Stimulated activated CD8-positive, alpha-beta memory T cell treated with anti-CD3 and anti-CD28 coated beads, Interleukin-15, amount 100 ng/mL, for 24 hours (primary cell): ENCODE results near the gene DNER.

Experiments
- DNase-seq: peaks from one replicate; pipeline ENCODE4 v3.0.0-alpha.2; 2020; ENCODE audit warnings: low read depth

DNER gene

DNA sequence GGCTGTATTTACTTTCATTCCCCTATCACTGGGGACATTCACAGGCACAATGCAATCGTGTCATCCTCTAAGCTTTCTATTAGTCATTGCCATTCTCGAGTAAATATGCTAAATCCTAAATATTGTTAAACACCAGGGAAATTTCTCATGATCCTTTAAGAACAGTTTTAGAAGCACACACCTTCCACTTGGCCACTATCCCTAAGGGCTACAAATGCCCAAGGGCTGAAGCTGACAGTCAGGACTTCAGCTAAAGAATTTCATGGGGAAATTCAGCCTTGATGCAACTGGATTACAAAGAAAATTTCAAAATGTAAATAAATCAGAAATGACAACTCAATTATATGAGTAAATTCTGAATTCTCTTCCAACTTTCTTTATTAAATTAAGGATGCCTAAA lies 280.2 kb downstream of the DNER start:
- DNase-seq = no peak

DNA sequence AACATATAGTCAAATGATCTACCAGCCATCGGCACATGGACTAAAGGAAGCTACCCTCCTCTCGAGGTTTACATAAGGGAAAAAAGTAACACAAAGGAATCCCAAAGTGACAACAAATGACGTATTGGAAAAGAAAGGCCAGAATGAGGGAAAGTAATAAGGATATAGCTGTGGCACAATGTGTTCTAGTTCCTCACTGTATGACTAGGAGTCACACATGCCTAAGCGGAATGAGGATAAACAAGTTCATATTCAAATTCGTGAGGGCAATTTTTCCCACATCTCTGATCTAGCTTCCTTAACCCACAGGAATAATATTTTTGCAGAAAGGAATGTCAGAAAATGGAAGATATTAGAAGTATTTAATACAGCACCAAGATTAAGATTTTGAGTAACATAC lies 281.0 kb downstream of the DNER start:
- DNase-seq = no peak

GRCh38 chr2:229431327-229431954 lies 282.9 kb downstream of the DNER start:
- DNase-seq = no peak

GRCh38 chr2:229429589-229429988 lies 284.8 kb downstream of the DNER start:
- DNase-seq = no peak

DNA sequence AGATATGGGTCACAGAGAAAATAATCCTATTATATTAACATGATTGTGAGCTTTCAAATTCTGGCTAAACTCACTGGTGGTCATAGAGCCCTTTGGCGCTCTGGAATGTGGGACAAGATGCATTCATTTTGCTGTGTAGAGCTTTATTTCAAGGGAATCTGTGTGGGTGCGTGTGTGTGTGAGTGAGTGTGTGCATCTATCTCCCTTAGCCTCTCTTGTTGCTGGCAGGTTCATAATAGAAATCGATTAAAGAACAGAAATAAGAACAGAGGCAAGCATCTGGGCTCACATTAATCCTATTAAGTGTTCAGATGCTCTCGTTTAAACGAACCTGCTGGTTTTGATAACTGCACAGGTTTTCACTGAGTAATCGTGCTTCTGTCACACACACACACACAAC lies 287.9 kb downstream of the DNER start:
- DNase-seq = no peak

DNA sequence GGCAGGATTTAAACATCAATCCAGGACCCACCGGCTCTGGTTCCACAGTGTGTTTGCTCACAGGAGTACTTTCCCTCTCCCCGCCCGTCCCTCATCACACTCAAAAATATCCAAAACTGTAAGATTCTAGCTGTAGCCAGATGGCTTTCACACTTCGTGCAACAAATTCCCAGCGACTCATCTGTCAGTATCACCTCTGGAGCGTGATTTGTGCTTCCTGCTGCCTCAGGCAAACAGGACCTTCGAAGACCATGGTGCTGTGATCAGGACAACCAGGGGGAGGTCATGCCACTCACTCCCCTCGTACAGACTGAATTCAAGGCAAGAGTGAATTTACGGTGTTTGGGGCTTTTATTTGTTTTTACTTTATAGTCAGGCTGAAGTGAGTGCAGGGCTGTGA lies 288.8 kb downstream of the DNER start:
- no peak for DNase-seq

DNA sequence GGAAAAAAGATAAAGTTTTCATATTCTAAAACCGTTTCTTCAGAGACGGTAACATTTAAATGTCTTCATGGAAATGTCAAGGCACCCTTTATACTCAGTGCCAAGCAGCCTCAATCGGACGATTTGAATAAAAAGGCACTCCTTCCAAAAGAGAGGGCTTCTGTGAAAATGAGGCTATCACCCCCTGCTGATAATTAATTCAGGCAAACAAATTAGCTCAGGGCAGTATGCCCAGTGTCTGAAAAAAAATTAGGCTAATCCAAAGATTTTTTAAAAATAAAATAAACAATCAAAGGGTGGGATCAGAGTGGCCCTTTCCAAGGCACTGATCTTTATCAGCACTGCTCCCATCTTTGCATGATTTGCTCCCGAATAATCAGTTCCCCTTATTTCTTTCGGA lies 292.3 kb downstream of the DNER start:
- no peak for DNase-seq

DNA sequence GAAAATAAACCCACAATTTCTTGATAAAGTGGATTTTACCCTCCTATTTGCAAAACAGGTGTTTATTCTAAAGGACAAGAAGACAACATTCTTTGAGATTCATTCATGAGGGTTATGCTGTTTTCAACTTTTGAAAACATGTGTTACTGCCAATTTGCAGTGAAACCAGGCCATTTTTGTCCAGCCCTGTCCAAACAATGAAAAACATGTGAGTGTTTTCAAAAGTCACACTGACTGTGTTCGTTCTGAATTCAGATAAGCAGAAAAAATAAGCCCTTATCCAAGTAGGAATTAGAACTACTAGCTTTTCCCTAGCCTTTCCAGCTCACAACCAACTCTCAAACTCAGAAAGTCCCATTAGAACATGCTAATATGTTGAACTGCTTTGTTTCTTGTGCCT lies 295.2 kb downstream of the DNER start:
- no peak for DNase-seq

GRCh38 chr2:229417916-229418315 lies 296.4 kb downstream of the DNER start:
- no peak for DNase-seq

DNA sequence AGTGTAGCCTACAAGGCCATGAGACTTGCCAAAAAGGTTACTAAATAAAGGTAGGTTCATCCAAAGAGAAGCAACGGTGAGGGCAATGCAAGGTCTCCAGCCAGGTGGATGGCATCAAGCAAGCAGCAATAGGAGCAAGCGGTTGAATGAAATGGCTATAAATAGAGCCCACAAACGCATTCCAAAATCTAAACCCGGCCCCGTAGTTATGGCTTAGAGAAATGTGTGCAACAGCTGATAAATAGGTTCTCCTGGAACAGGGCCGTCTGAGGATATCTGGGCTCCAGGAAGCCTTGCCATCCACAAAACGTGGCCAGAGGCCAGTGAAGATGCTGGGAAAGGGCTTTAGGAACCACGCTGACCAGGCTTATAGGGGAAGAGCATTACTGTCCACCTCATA lies 297.2 kb downstream of the DNER start:
- no peak for DNase-seq

- DNase-seq = no peak
Measured at GRCh38 chr2:229416116-229416694, 298.1 kb downstream of the DNER start.

GRCh38 chr2:229414631-229415030 lies 299.7 kb downstream of the DNER start:
- DNase-seq = no peak

DNA sequence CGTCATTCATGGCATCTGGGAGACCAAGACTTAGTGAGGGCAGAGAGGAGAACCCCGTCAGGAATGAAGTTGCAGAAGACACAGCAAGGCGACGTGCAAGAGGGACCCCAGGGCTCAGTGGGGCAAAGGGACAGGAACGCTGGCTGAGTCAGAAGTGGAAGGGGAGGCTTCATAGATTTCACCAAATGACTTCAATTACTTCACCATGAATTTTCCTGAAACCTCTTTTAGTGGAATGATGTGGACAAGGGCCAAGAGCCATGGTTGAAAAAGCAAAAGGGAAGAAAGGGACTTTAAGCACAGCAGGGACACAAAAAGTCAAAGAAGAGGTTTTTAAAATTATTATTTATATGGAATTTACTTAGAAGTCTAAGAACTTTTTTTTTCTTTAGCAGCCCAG lies 301.7 kb downstream of the DNER start:
- DNase-seq = no peak

- no peak for DNase-seq
Measured at GRCh38 chr2:229410946-229411345, 303.4 kb downstream of the DNER start.

- DNase-seq = no peak
Measured at GRCh38 chr2:229410264-229410663, 304.1 kb downstream of the DNER start.

DNA sequence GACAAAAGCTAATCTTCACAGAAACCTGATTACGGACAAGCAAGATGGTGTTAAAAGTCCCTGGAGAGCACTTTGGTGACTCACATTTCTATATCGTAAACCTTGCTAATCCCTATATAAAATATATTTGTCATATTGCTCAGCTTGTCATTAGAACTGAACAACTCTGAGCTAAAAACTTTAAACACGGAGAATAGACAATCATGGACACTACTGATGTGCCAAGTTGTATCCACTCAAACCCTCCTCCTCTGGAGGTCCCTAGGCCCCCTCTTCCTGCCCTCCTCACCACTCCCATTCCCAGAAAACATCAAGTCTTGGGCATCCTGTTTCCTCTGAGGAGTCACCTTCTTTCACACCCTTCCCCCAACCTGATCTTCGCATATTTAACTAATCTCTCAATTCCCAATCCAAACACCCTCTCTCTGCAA lies 304.6 kb downstream of the DNER start:
- no peak for DNase-seq

GRCh38 chr2:229408962-229409361 lies 305.4 kb downstream of the DNER start:
- no peak for DNase-seq

GRCh38 chr2:229408356-229408755 lies 306.0 kb downstream of the DNER start:
- DNase-seq = no peak

DNA sequence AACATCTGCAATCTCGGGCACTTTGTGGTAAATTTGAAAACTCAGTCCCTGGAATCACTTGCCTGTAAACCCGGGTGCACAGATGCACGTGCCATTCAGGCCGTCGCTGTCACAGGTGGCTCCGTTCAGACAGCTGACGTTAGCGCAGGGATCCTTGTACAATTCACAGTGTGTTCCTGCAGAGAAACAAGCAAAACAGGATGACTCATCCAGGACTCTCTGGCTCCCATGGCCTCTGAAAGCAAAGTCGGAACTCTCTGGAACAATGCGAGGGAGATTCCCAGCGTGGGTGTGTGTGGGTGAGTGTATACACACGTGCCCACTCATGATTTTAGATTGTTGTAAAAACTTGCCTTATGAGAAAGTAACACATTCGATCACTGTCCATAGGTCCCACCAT lies 307.2 kb downstream of the DNER start:
- no peak for DNase-seq

GRCh38 chr2:229405796-229406195 lies 308.6 kb downstream of the DNER start:
- DNase-seq = no peak

DNA sequence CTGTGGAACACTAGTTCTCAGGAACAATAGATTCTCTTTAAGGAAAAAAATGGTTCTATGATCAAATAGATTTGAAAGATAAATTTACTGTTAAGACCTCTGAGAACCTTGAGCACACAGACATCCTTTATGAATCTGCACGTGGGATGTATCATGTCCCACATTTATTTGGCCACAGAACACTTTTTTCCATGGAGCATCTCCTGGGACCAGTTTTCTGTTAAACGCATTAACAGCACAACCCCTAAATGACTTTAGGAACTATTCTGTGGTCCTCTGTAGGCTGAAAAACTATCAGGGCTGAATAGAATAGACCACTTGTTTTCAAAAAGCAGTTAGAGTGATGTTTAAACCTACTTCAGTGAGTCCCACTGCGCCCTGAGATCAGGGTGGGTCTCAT lies 311.1 kb downstream of the DNER start:
- no peak for DNase-seq

DNA sequence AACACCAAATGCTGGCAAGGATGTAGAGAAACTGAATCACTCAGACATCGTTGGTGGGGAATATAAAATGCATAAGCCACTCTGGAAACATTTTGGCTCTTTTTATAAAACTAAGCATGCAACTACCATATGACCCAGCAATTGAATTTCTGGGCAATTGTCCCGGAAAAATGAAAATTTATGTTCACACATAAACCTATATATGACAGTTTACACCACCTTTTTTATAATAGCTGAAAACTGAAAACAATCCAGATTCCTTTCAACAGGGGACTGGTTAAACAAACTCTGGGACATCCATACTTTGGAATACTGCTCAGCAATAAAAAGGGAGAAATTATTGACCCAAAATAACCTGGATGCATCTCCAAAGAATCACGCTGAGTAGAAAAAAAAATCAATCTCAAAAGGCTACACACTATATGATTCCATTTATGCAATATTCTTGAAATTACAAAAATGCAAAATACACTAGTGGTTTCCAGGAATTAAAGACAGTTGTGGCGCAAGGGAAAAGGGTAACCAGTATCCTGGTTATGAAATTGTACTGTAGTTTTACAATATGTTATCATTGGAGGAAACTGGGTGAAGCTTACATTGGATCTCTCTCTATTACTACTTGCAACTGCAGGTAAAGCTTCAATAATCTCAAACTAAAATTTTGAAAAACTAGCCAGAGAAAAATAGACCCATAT lies 313.0 kb downstream of the DNER start:
- DNase-seq = no peak

GRCh38 chr2:229393926-229394325 lies 320.4 kb downstream of the DNER start:
- no peak for DNase-seq

GRCh38 chr2:229392196-229392595 lies 322.2 kb downstream of the DNER start:
- DNase-seq = no peak
